NCI-H1092 treated with DMSO at 0.1 percent for 48 hours (cell line): ENCODE data around the gene ARHGEF3.

Source experiments
- DNase-seq: peaks from one replicate; lab custom pipeline; 2025; lab: John Stamatoyannopoulos, UW

The ARHGEF3 gene

GRCh38 chr3:56801662-56802377, at the start of gene ARHGEF3:
Gene ARHGEF3 (minus strand): TSS chr3:56801949. CDS start chr3:56801798, 151 bp downstream.
- DNase-seq = peak; percentile 50

- DNase-seq = no peak
These were observed 47.9 kb upstream of the ARHGEF3 start for GRCh38 chr3:56849698-56850097.

- DNase-seq = no peak
These were observed 43.8 kb upstream of the ARHGEF3 start for GRCh38 chr3:56845505-56845904.

GRCh38 chr3:56844536-56844935, 42.8 kb upstream of the ARHGEF3 start:
- no peak for DNase-seq

GRCh38 chr3:56839784-56840715, 38.3 kb upstream of the ARHGEF3 start:
- DNase-seq = no peak

GRCh38 chr3:56838448-56838847, 36.7 kb upstream of the ARHGEF3 start:
- DNase-seq = no peak

GRCh38 chr3:56837196-56837955, 35.6 kb upstream of the ARHGEF3 start:
- no peak for DNase-seq

GRCh38 chr3:56836276-56837163, 34.8 kb upstream of the ARHGEF3 start:
- DNase-seq = no peak

- DNase-seq = no peak
These were observed 34.0 kb upstream of the ARHGEF3 start for GRCh38 chr3:56835650-56836227.

- no peak for DNase-seq
These were observed 31.8 kb upstream of the ARHGEF3 start for GRCh38 chr3:56833536-56833935.

- no peak for DNase-seq
These were observed 31.3 kb upstream of the ARHGEF3 start for GRCh38 chr3:56833022-56833421.

- DNase-seq = no peak
These were observed 29.8 kb upstream of the ARHGEF3 start for GRCh38 chr3:56831572-56831971.

- no peak for DNase-seq
These were observed 29.1 kb upstream of the ARHGEF3 start for GRCh38 chr3:56830884-56831283.

- no peak for DNase-seq
These were observed 27.8 kb upstream of the ARHGEF3 start for GRCh38 chr3:56829533-56829932.

GRCh38 chr3:56826831-56827722, 25.3 kb upstream of the ARHGEF3 start:
- no peak for DNase-seq

- no peak for DNase-seq
These were observed 24.1 kb upstream of the ARHGEF3 start for GRCh38 chr3:56825567-56826438.

- no peak for DNase-seq
These were observed 22.4 kb upstream of the ARHGEF3 start for GRCh38 chr3:56823984-56824703.

- DNase-seq = no peak
These were observed 21.7 kb upstream of the ARHGEF3 start for GRCh38 chr3:56823421-56823926.
